Liver (tissue), 9 donors: Measurements from ENCODE around the gene RXYLT1. TPM values are rescaled to one million over a fixed set of nuclear protein-coding genes. Genes with fewer than 3 reads are reported as not detected.

Source experiments
- DNase-seq: peaks from one replicate; pipeline ENCODE4 v3.0.0-alpha.2; 2017; ENCODE audit warnings: low spot score
- H3K27ac ChIP-seq, 2 donors: one replicate each; pipeline ENCODE4 v1.7.0; 2013; ENCODE audit warnings: inconsistent platforms in 2 of 2, low read length in 2 of 2, control low read depth in 1 of 2, low read depth in 1 of 2, mild to moderate bottlenecking in 1 of 2
- H3K27me3 ChIP-seq, 4 donors: one replicate each; pipeline versions ENCODE4 v1.6.1 to v1.7.0; 2013; ENCODE audit warnings: low read length in 3 of 4, inconsistent platforms in 1 of 4, mild to moderate bottlenecking in 1 of 4, moderate library complexity in 1 of 4; ENCODE audit not compliant: control insufficient read depth in 4 of 4, insufficient read depth in 4 of 4
- H3K36me3 ChIP-seq, 4 donors: one replicate each; pipeline versions ENCODE4 v1.6.1 to v1.7.0; 2013; ENCODE audit warnings: low read length in 3 of 4, mild to moderate bottlenecking in 3 of 4, low read depth in 1 of 4, moderate library complexity in 1 of 4; ENCODE audit not compliant: control insufficient read depth in 4 of 4, insufficient read depth in 3 of 4
- H3K4me1 ChIP-seq, 4 donors: one replicate each; pipeline versions ENCODE4 v1.6.1 to v1.7.0; 2013; ENCODE audit warnings: low read length in 3 of 4, mild to moderate bottlenecking in 3 of 4, moderate library complexity in 1 of 4; ENCODE audit not compliant: control insufficient read depth in 4 of 4, insufficient read depth in 4 of 4
- H3K4me3 ChIP-seq, 3 donors: one replicate each; pipeline versions ENCODE4 v1.6.1 to v1.7.0; 2013; ENCODE audit warnings: low read length in 3 of 3, control low read depth in 1 of 3, low read depth in 1 of 3, mild to moderate bottlenecking in 1 of 3
- H3K9ac ChIP-seq, 2 donors: one replicate each; pipeline ENCODE4 v1.7.0; 2013; ENCODE audit warnings: low read length in 2 of 2, mild to moderate bottlenecking in 2 of 2, moderate library complexity in 2 of 2, control low read depth in 1 of 2, low read depth in 1 of 2
- H3K9me3 ChIP-seq, 4 donors: one replicate each; pipeline versions ENCODE4 v1.6.1 to v1.7.0; 2013; ENCODE audit warnings: low read length in 3 of 4; ENCODE audit not compliant: control insufficient read depth in 4 of 4
- ATF3 ChIP-seq: IDR thresholded peaks from 2 replicates; pipeline ENCODE4 v1.6.1; 2016; ENCODE audit warnings: antibody characterized with exemption
- EGR1 ChIP-seq, 2 donors: IDR thresholded peaks; 2 replicates each; pipeline ENCODE4 v1.6.1; 2016 to 2018; ENCODE audit warnings: antibody characterized with exemption in 2 of 2, low read depth in 2 of 2
- FOXA1 ChIP-seq: IDR thresholded peaks from 2 replicates; pipeline ENCODE4 v1.6.1; 2016; ENCODE audit warnings: antibody characterized with exemption
- FOXA2 ChIP-seq: IDR thresholded peaks from 2 replicates; pipeline ENCODE4 v1.6.1; 2016; ENCODE audit warnings: antibody characterized with exemption
- GABPA ChIP-seq, 2 donors: IDR thresholded peaks in 1 of 2; conservative IDR thresholded peaks in 1 of 2; 2 replicates each; pipeline ENCODE4 v1.6.1; 2016; ENCODE audit warnings: antibody characterized with exemption in 2 of 2, mild to moderate bottlenecking in 1 of 2, moderate library complexity in 1 of 2
- HNF4A ChIP-seq, 2 donors: conservative IDR thresholded peaks; 2 replicates each; pipeline ENCODE4 v1.6.1; 2016; ENCODE audit warnings: antibody characterized with exemption in 2 of 2, mild to moderate bottlenecking in 2 of 2
- HNF4G ChIP-seq: IDR thresholded peaks from 2 replicates; pipeline ENCODE4 v1.6.1; 2016; ENCODE audit warnings: antibody characterized with exemption
- JUND ChIP-seq, 2 donors: IDR thresholded peaks; 2 replicates each; pipeline ENCODE4 v1.6.1; 2016; ENCODE audit warnings: antibody characterized with exemption in 2 of 2
- MAX ChIP-seq: IDR thresholded peaks from 2 replicates; pipeline ENCODE4 v1.6.1; 2016; ENCODE audit warnings: antibody characterized with exemption
- NR2F2 ChIP-seq: IDR thresholded peaks from 2 replicates; pipeline ENCODE4 v1.6.1; 2016; ENCODE audit warnings: antibody characterized with exemption
- RAD21 ChIP-seq, 2 donors: IDR thresholded peaks; 2 replicates each; pipeline ENCODE4 v1.6.1; 2016; ENCODE audit warnings: antibody characterized with exemption in 2 of 2, mild to moderate bottlenecking in 2 of 2
- SP1 ChIP-seq: IDR thresholded peaks from 2 replicates; pipeline ENCODE4 v1.6.1; 2018; ENCODE audit warnings: antibody characterized with exemption, mild to moderate bottlenecking
- TAF1 ChIP-seq: conservative IDR thresholded peaks from 2 replicates; pipeline ENCODE4 v1.6.1; 2016; ENCODE audit warnings: antibody characterized with exemption, mild to moderate bottlenecking
- YY1 ChIP-seq: IDR thresholded peaks from 2 replicates; pipeline ENCODE4 v1.6.1; 2016; ENCODE audit warnings: antibody characterized with exemption, mild to moderate bottlenecking
- WGBS: extraction: QIAGEN DNeasy Blood & Tissue Kit; methylation state at CpG from one replicate; pipeline ENCODE4 v1.1.7; 2013; 5-methylcytosine and 5-hydroxymethylcytosine counted together
- polyA plus RNA-seq, 2 donors: library from polyadenylated mRNA; stranded (reverse) in 1 of 2; unstranded in 1 of 2; fragments of 200-250 nt in 1 of 2; fragments of >200 nt in 1 of 2; fragmentation: Nextera tagmentation in 1 of 2; extraction: Ambion mirVana in 1 of 2; gene quantifications; one replicate each; pipeline versions ENCODE4 v1.2.1 to v1.2.3, GENCODE V29; 2013 to 2015
- total RNA-seq, 2 donors: library from RNA; depleted of rRNA; stranded (reverse); fragments of >200 nt; gene quantifications; one replicate each; pipeline ENCODE4 v1.2.3, GENCODE V29; 2014
- TF ChIP-seq, protein P1 (sequence below): fragments of 150-350 bp; IDR thresholded peaks from 2 replicates; pipeline ENCODE4 v1.5.1; 2017; ENCODE audit warnings: improper control_type of control experiment, low read depth, low read length; ENCODE audit not compliant: missing input control
- TF ChIP-seq, protein P2 (sequence below): IDR thresholded peaks from 2 replicates; pipeline ENCODE4 v1.6.1; 2016; ENCODE audit warnings: antibody characterized with exemption
- donor health status: healthy.
- donor health status: healthy.
- donor health status: healthy.
- donor health status: healthy.
- donor health status: healthy.

The RXYLT1 gene
- total and polyA plus RNA-seq, 4 donors = 6.0 to 12.2 (median 10.4) TPM

GRCh38 chr12:63821781-63822251, 42.1 kb downstream of the RXYLT1 start:
- H3K27ac ChIP-seq = no peak overlapping the region
- H3K27me3 ChIP-seq = no peaks in the 10 kb centered on the region
- no peak overlapping the region for H3K9ac ChIP-seq
- H3K4me3 ChIP-seq = peak overlapping the region; percentile 47 to 55 (median 53)
- WGBS = 29% methylated on average over 38 of the region's 38 CpGs
- TF ChIP-seq HNF4G (no peak), MAX (no peak), RAD21 (IDR thresholded peaks at IDR 0.05) (no peak), ATF3 (no peak), NR2F2 (no peak)
- peaks cover 0 to 7% (median under 1%) of the 10 kb centered on the region in 4 donors for H3K4me1 ChIP-seq
- H3K36me3 ChIP-seq = no peaks in the 10 kb centered on the region
- no peak for DNase-seq
- no peaks in the 10 kb centered on the region for H3K9me3 ChIP-seq

GRCh38 chr12:63822352-63822751, 42.6 kb downstream of the RXYLT1 start:
- no peaks in the 10 kb centered on the region for H3K36me3 ChIP-seq
- no peak overlapping the region for H3K27ac ChIP-seq
- DNase-seq = no peak
- H3K4me1 ChIP-seq = peaks cover 0 to 7% (median under 1%) of the 10 kb centered on the region in 4 donors
- H3K4me3 ChIP-seq = no peak overlapping the region
- no peaks in the 10 kb centered on the region for H3K9me3 ChIP-seq
- H3K9ac ChIP-seq = no peak overlapping the region
- WGBS = 83% methylated on average over 6 of the region's 6 CpGs
- TF ChIP-seq SP1 (no peak), ATF3 (no peak), JUND (IDR thresholded peaks at IDR 0.05) (no peak), HNF4G (no peak), HNF4A (conservative IDR thresholded peaks at IDR 0.05) (no peak), RAD21 (IDR thresholded peaks at IDR 0.05) (no peak), EGR1 (IDR thresholded peaks at IDR 0.05; ENCODE audit: low read depth in 2 of 2) (no peak), FOXA1 (no peak), NR2F2 (no peak), GABPA (IDR thresholded peaks at IDR 0.05 in 1 of 2, conservative IDR thresholded peaks at IDR 0.05 in 1 of 2) (no peak), FOXA2 (no peak), MAX (no peak), YY1 (no peak), TAF1 (no peak)
- TF ChIP-seq, protein P1, sequence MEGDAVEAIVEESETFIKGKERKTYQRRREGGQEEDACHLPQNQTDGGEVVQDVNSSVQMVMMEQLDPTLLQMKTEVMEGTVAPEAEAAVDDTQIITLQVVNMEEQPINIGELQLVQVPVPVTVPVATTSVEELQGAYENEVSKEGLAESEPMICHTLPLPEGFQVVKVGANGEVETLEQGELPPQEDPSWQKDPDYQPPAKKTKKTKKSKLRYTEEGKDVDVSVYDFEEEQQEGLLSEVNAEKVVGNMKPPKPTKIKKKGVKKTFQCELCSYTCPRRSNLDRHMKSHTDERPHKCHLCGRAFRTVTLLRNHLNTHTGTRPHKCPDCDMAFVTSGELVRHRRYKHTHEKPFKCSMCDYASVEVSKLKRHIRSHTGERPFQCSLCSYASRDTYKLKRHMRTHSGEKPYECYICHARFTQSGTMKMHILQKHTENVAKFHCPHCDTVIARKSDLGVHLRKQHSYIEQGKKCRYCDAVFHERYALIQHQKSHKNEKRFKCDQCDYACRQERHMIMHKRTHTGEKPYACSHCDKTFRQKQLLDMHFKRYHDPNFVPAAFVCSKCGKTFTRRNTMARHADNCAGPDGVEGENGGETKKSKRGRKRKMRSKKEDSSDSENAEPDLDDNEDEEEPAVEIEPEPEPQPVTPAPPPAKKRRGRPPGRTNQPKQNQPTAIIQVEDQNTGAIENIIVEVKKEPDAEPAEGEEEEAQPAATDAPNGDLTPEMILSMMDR = no peak
- H3K27me3 ChIP-seq = no peaks in the 10 kb centered on the region

DNA sequence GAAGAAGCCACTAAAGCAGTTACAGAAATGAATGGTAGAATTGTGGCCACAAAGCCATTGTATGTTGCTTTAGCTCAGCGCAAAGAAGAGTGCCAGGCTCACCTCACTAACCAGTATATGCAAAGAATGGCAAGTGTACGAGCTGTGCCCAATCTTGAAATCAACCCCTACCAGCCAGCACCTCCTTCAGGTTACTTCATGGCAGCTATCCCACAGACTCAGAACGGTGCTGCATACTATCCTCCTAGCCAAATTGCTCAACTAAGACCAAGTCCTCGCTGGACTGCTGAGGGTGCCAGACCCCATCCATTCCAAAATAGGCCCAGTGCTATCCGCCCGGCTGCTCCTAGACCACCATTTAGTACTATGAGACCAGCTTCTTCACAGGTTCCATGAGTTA, 43.3 kb downstream of the RXYLT1 start:
- H3K9ac ChIP-seq = no peak overlapping the region
- H3K9me3 ChIP-seq = no peaks in the 10 kb centered on the region
- no peaks in the 10 kb centered on the region for H3K27me3 ChIP-seq
- H3K27ac ChIP-seq = no peak overlapping the region
- WGBS = 90% methylated on average over 6 of the region's 6 CpGs
- TF ChIP-seq, protein P2, sequence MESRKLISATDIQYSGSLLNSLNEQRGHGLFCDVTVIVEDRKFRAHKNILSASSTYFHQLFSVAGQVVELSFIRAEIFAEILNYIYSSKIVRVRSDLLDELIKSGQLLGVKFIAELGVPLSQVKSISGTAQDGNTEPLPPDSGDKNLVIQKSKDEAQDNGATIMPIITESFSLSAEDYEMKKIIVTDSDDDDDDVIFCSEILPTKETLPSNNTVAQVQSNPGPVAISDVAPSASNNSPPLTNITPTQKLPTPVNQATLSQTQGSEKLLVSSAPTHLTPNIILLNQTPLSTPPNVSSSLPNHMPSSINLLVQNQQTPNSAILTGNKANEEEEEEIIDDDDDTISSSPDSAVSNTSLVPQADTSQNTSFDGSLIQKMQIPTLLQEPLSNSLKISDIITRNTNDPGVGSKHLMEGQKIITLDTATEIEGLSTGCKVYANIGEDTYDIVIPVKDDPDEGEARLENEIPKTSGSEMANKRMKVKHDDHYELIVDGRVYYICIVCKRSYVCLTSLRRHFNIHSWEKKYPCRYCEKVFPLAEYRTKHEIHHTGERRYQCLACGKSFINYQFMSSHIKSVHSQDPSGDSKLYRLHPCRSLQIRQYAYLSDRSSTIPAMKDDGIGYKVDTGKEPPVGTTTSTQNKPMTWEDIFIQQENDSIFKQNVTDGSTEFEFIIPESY = no peak
- no peak for TF ChIP-seq SP1
- no peak for TF ChIP-seq TAF1
- no peak for TF ChIP-seq YY1
- TF ChIP-seq GABPA (IDR thresholded peaks at IDR 0.05 in 1 of 2, conservative IDR thresholded peaks at IDR 0.05 in 1 of 2) = no peak
- TF ChIP-seq MAX = no peak
- no peak for TF ChIP-seq HNF4G
- H3K4me3 ChIP-seq = no peak overlapping the region
- no peak for DNase-seq
- peaks cover 0 to 7% (median under 1%) of the 10 kb centered on the region in 4 donors for H3K4me1 ChIP-seq
- no peaks in the 10 kb centered on the region for H3K36me3 ChIP-seq
